Stomach (tissue), 4 donors: ENCODE results near the gene FOXM1.

Experiments
- CTCF ChIP-seq, 7 experiments: fragments of 450-650 bp in 4 of 7; fragments of 200-600 bp in 3 of 7; sonication (generic) in 3 of 7; IDR thresholded peaks; one replicate each; pipeline ENCODE4 v1.5.1; 2016 to 2019; ENCODE audit warnings: antibody characterized with exemption in 7 of 7, control low read depth in 2 of 7, mild to moderate bottlenecking in 1 of 7
- EP300 ChIP-seq: sonication (generic); formaldehyde crosslinking; IDR thresholded peaks from one replicate; pipeline ENCODE4 v1.6.1; 2017; ENCODE audit warnings: antibody characterized with exemption
- POLR2AphosphoS5 ChIP-seq, 3 donors: sonication (generic); formaldehyde crosslinking; IDR thresholded peaks; one replicate each; pipeline ENCODE4 v1.6.1; 2016; ENCODE audit warnings: antibody characterized with exemption in 3 of 3

- TF ChIP-seq POLR2AphosphoS5 (IDR thresholded peaks at IDR 0.05) (no peak), CTCF (IDR thresholded peaks at IDR 0.05) (no peak), EP300 (no peak)
These were observed 35.8 kb downstream of the FOXM1 start for GRCh38 chr12:2841056-2841650.
